ENCODE data around the gene PEDS1. TPM values are rescaled to one million over a fixed set of nuclear protein-coding genes. Genes with fewer than 3 reads are reported as not detected.

The PEDS1 gene
- total and polyA plus RNA-seq, 2 of the 13 experiments (the other 11 are each of a cell fraction or from before 2014, with no cell fraction given), result 30.5 to 93.9 TPM

- TF ChIP-seq RXRB (CRISPR knock-in tag; IDR thresholded peaks at IDR 0.05; ENCODE audit: borderline replicate concordance), result peak; percentile 69
- peak; percentile 97 for TF ChIP-seq ETV6 (CRISPR knock-in tag; conservative IDR thresholded peaks at IDR 0.05)
- TF ChIP-seq FOXM1 (CRISPR knock-in tag; IDR thresholded peaks at IDR 0.05), result 0 out of 2 replicates have a peak, but pooled peaks have one; percentile 39
- TF ChIP-seq, protein P1, sequence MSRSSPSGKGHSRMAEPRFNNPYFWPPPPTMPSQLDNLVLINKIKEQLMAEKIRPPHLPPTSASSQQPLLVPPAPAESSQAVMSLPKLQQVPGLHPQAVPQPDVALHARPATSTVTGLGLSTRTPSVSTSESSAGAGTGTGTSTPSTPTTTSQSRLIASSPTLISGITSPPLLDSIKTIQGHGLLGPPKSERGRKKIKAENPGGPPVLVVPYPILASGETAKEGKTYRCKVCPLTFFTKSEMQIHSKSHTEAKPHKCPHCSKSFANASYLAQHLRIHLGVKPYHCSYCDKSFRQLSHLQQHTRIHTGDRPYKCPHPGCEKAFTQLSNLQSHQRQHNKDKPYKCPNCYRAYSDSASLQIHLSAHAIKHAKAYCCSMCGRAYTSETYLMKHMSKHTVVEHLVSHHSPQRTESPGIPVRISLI (CRISPR knock-in tag; IDR thresholded peaks at IDR 0.05; ENCODE audit: borderline replicate concordance), result 0 out of 2 replicates have a peak, but pooled peaks have one; percentile 3
- TF ChIP-seq SRSF9 (IDR thresholded peaks at IDR 0.05; ENCODE audit: borderline replicate concordance, insufficient read depth, low read depth, low read length, poor library complexity, severe bottlenecking), result no peak
- no peak for TF ChIP-seq ZKSCAN5 (CRISPR knock-in tag; IDR thresholded peaks at IDR 0.05)
- no peak for TF ChIP-seq MTA1 (CRISPR knock-in tag; IDR thresholded peaks at IDR 0.05; ENCODE audit: borderline replicate concordance)
- TF ChIP-seq FOXP1 (IDR thresholded peaks at IDR 0.05), result no peak
- 0 out of 2 replicates have a peak, but pooled peaks have one; percentile 27 for TF ChIP-seq FOXP1 (CRISPR knock-in tag; IDR thresholded peaks at IDR 0.05)
- peak; percentile 40; the same call in 1 of the 2 replicates for TF ChIP-seq HCFC1 (IDR thresholded peaks at IDR 0.05; ENCODE audit: low read depth, low read length)
- TF ChIP-seq TRIM24 (CRISPR knock-in tag; IDR thresholded peaks at IDR 0.05), result 0 out of 2 replicates have a peak, but pooled peaks have one; percentile 0
- TF ChIP-seq ZNF234 (CRISPR knock-in tag; conservative IDR thresholded peaks at IDR 0.05), result peak; percentile 76; the same call in 1 of the 2 replicates
- TF ChIP-seq U2AF1 (optimal IDR thresholded peaks at IDR 0.05; ENCODE audit: low read depth, low read length), result peak; percentile 88
- TF ChIP-seq PRMT3 (CRISPR knock-in tag; IDR thresholded peaks at IDR 0.05; ENCODE audit: borderline replicate concordance, low read depth), result peak; percentile 95
- TF ChIP-seq NFRKB (IDR thresholded peaks at IDR 0.05), result no peak
- no peak for TF ChIP-seq HDAC6 (IDR thresholded peaks at IDR 0.05; ENCODE audit: low read depth, low read length)
- TF ChIP-seq, protein P2, sequence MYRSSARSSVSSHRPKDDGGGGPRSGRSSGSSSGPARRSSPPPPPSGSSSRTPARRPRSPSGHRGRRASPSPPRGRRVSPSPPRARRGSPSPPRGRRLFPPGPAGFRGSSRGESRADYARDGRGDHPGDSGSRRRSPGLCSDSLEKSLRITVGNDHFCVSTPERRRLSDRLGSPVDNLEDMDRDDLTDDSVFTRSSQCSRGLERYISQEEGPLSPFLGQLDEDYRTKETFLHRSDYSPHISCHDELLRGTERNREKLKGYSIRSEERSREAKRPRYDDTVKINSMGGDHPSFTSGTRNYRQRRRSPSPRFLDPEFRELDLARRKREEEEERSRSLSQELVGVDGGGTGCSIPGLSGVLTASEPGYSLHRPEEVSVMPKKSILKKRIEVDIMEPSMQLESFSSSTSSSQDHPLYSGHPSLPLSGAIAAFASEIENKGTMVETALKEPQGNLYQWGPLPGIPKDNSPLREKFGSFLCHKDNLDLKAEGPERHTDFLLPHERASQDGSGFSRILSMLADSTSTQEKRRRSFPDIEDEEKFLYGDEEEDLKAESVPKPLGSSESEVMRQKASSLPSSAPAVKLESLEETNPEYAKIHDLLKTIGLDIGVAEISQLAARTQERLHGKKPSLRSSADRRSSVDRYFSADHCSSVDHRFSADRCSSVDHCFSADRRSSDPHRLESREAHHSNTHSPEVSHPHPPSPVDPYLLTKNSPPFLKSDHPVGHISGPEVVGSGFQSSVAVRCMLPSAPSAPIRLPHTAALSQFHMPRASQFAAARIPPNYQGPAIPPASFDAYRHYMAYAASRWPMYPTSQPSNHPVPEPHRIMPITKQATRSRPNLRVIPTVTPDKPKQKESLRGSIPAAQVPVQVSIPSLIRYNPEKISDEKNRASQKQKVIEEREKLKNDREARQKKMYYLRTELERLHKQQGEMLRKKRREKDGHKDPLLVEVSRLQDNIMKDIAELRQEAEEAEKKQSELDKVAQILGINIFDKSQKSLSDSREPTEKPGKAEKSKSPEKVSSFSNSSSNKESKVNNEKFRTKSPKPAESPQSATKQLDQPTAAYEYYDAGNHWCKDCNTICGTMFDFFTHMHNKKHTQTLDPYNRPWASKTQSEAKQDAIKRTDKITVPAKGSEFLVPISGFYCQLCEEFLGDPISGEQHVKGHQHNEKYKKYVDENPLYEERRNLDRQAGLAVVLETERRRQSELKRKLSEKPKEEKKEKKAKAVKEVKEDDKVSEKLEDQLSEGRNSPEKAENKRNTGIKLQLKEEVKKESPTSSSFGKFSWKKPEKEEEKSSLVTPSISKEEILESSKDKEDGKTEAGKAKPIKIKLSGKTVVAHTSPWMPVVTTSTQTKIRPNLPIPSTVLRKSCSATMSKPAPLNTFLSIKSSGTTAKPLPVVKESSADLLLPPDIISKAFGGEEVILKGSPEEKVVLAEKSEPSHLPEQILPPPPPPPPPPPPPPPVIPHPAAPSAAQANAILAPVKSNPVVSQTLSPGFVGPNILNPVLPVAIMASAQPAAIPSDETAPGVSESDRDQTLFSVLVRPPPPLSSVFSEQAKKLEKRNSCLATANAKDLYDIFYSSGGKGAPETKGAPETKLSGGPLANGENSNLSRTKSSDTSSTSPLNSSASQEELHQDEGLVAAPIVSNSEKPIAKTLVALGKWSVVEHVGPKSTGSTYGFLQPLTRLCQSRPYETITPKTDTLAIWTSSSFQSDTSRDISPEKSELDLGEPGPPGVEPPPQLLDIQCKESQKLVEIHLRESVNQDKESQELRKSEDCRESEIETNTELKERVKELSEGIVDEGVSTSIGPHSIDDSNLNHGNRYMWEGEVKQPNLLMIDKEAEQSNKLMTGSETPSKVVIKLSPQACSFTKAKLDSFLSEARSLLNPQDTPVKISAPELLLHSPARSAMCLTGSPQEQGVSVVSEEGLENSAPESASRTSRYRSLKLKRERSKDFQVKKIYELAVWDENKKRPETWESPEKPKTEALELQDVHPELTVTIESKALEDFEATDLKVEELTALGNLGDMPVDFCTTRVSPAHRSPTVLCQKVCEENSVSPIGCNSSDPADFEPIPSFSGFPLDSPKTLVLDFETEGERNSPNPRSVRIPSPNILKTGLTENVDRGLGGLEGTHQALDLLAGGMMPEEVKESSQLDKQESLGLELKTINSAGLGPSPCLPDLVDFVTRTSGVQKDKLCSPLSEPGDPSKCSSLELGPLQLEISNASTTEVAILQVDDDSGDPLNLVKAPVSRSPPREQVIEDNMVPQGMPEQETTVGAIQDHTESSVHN (CRISPR knock-in tag; IDR thresholded peaks at IDR 0.05), result no peak
- peak; percentile 92; the same call in 1 of the 2 replicates for TF ChIP-seq ERF (CRISPR knock-in tag; IDR thresholded peaks at IDR 0.05)
- TF ChIP-seq ZNF577 (CRISPR knock-in tag; IDR thresholded peaks at IDR 0.05; ENCODE audit: borderline replicate concordance, low read depth), result no peak
- peak; percentile 87 for TF ChIP-seq REXO4 (CRISPR knock-in tag; IDR thresholded peaks at IDR 0.05; ENCODE audit: borderline replicate concordance)
- TF ChIP-seq STAT5B (CRISPR knock-in tag; IDR thresholded peaks at IDR 0.05), result peak; percentile 42; the same call in 1 of the 2 replicates
- TF ChIP-seq ZFP1 (CRISPR knock-in tag; IDR thresholded peaks at IDR 0.05), result peak; percentile 48
Observed at GRCh38 chr20:50190251-50191064, 36.9 kb upstream of the PEDS1 start, which contains the start of gene CEBPB (continued).

Measured in HepG2 (cell line).